ENCODE results near the gene ALAD.
"Not testable (repeated sequence)": the region's sequence is repeated elsewhere in the genome, so short reads cannot be mapped to it uniquely, and the experiment has no call there.

ALAD gene

DNA sequence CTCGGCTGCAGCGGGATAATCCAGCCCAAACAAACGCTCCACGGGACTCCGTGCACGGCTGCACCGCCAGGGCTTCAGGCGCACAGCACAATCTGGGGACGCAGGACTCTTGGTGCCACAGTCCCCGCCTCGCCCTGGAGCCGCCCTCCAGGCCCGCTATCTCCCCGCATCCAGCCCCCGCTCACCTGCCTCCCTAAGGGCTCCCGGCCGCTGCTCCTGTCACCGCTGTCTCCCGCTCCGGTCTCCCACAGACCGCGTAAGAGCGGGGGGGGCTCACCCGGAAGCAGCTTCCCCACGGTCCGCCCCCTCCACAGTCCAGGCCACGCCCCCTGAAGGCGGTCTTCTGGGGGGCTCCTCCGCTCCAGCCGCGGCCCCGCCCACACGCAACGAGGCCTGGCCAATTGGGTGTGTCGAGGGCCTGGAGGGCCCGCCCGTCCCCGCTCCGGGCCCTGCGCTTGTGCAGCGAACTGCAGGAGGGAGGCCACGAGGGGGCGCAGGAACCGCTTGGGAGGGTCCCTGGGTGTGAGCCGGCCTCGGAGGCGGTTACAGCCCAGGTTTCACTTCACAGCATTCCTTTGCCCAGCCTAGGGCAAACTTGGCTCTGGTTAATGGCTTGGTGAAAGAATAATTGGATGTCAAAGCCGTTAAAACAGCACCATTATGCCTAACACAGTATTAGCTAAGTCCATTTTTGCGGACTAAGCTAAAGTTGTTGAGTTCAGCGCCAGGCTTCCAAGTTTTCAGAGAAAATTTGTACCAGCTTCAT, at the start of gene ALAD:
ALAD (minus strand) TSS at position 258 of the 766 bp plus-strand sequence. CDS start 7,725 bp downstream, outside the sequence.
- peak; percentile 99 for DNase-seq

DNA sequence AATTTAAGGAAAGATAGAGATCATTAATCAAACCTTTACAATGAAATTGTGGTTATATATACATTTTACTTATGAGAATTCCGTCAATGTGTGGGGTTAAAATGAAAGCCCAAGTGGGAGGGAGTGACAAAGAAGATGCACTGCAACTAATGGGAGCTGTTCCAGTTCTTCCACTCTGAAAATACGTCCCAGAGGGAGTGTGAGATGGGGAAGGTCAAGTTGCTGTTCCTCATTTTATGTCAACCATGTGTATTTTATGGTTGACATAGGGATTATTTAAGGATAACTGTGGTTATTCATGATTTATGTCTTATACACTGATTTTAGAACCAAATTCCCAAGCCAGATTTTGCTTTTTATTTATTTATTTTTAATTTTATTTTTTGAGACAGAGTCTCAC, 48.3 kb upstream of the ALAD start:
- no peak for DNase-seq

DNA sequence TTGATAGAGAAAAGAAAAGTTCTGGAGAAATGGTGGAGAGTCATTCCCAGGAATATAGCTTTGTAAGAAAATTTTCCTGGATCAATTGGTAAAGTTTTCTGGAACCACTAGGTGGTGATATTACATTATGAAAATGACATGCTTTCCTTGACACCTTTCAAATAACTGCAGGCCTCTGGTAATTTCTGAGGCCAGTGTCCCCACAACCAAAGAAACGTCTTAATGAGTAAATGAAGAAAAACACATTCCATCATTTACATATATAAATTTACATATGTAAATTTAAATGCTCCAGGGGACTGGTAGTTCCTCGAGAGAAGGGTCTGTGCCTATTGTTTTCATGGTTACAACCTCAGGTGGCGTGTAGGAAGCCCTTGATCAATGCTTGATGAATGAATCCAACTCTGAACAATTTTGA, 45.2 kb upstream of the ALAD start:
- DNase-seq: peak; percentile 31

DNA sequence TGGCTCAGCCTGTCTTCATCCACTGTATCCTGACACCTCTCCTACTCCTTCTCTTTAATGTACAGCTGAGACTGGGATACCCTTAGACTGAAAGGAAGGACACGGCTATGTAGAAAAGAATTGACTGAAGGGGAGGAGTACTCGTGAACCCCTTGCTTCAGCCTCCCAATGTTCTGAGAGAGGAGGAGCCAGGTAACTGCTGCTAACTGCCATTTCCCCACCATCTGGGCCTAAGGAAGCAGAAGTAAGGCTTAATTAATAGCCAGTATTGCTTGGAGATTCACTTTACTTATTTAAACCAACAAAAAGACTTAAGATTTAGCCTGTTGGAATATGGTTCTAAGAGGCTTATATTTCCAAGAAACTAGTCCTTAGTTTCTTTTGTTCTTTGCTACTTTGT, 43.7 kb upstream of the ALAD start:
- no peak for DNase-seq

DNA sequence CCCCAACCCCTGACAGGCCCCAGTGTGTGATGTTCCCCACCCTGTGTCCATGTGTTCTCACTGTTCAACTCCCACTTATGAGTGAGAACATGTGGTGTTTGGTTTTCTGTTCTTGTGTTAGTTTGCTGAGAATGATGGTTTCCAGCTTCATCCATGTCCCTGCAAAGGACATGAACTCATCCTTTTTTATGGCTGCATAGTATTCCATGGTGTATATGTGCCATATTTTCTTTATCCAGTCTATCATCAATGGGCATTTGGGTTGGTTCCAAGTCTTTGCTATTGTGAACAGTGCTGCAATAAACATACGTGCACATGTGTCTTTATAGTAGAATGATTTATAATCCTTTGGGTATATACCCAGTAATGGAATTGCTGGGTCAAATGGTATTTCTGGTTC, 36.6 kb upstream of the ALAD start:
- DNase-seq: not testable (repeated sequence)

DNA sequence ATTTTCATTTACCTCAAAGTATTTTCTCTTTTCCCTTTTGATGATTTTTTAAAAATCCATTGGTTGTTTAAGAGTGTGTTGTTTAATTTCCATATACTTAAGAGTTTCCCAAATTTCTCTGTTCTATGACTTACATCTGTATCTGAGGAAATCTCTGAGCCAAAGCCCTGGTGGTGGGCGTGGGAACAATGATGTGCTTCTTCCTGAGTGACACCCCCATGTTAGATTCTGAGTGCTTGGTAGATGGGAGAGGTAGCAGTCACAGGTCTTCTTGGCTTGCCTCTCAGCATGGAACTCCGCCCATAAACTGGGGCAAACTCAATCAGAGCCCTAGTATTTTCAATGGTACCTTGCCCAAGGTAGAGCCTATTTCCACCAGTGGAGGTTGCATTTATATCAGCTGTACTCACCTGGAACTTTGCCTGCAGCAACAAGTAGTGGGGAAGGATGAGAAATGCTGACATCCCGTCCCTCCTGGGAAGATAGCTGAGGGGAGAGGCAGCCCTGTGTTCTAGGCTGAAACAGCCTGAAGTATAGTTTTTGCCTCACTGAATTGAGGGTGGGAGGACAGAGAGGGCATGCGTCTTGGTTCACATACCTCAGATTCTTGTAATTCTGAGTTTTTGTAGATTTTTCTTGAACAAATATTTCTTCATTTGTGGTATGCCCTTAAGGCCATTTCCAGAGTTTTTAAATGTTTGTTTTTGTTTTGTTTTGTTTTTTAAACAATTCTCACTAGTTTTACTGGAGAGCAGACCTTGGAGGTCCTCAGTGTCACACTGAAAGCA, 35.8 kb upstream of the ALAD start:
- no peak for DNase-seq

DNA sequence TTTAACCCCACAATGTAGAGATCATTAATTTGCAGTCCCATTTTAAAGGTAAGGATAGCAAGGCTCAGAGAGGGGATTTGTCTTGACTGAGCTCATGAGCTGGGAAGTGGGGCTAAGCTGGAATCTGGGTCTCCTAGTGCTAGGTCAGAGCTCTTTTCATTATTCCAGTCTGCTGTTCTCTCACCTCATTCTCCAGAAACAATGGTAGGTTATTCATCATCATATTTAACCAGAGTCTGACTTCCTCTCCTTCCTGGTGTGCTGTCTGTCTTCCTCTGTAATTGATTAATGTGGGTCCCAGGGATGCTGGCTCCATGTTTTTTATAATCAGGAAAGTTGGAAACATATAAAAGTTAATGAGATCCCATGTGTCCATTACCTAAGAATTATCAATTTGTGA, 30.1 kb upstream of the ALAD start:
- no peak for DNase-seq

DNA sequence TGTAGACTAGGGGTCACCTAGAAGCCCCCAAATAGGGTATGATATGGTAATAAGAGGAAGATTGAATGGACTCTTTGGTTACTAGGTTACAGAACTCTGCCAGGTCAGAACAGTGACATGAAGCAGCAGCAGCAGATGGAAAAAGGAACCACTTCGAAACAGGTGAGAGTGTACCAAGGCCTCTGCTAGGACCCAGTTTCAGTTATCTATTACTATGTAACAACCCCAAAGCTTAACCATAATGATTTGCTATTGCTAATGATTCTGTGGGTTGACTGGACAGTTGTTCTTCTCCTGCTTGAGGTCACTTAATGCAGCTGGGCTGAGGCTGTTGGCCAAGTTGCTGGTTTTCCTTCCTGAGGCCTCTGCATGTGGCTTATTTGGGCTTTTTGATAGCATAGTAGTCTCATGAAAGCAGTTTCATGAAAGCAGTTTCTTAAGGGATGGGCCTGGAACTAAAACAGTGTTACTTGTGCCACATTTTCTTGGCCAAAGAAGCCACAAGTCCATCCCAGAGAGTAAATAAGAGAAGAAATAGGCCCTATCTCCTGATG, 27.1 kb upstream of the ALAD start:
- no peak for DNase-seq

DNA sequence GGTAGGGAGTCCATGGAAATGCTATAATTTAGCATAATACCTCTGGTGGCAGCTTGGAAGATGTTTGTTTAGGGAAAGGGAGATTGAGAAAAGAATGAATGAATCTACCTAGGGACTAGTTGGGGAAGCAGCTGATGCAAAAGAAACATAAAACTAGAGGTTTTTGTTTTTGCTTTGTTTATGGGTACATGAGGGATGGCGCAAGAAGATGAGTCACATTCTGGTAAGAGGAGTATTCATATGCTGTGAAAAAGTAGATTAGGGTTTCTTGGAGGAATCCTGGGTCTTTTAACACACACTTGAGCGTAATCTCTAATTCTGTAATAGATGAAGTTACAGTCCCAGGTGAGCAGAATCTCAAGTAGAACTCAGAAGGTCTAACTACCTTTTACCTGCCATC, 26.5 kb upstream of the ALAD start:
- no peak for DNase-seq

DNA sequence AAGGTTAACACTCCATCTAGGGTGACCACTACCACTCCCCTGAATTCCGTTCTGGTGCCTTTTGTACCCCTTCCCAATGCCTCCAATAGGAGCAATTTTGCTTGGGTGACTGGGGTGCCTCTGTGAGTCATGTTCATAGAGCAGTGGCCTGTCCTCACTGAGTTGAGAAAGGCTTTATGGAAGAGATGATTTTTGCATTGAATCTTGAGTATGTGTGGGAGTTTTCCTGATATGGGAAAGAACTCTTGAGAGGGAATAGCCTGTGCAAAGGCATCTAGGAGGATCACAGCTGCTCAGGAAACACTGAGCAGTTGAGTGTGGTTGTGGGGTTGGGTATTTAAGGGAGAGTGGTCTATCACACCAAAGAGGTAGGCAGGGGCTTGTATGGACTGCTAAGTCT, 25.6 kb upstream of the ALAD start:
- DNase-seq: no peak

DNA sequence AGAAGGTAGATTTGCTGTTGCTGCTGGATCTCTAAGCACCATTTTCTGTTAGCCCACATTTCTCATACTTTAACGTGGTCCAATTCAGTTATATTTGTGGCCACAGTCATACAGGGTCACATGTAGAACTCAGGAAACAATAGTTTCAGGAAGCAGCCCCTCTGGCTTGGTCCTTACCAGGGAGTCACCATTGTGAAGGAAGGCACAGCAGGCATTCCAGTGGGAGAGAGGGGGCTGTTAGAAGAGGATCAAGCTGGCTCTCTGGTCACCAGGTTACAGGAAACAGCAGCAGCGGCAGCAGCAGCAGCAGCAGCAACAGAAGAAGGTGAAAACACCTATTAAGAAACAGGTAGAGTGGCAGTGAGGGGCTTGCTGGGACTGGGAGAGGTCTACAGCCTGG, 24.0 kb upstream of the ALAD start:
- DNase-seq: no peak

DNA sequence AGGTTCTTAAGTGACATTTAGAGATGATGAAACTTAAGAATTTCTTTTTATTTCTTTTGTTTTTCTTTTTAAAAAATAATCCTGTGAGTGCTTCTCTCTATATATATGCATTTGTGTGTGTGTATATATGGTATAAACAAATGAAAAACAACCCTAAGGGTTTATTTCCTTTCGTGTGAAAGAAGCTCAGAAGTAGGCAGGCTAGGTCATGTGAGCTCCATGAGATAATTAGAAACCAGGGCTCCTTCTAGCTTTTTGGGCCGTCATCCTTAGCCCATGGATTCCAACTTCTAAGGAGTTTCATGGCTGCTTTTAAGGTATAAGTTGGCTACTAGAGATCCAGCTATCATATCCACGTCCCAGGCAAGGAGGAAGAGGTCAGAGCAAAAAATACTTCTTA, 20.6 kb upstream of the ALAD start:
- DNase-seq: no peak

DNA sequence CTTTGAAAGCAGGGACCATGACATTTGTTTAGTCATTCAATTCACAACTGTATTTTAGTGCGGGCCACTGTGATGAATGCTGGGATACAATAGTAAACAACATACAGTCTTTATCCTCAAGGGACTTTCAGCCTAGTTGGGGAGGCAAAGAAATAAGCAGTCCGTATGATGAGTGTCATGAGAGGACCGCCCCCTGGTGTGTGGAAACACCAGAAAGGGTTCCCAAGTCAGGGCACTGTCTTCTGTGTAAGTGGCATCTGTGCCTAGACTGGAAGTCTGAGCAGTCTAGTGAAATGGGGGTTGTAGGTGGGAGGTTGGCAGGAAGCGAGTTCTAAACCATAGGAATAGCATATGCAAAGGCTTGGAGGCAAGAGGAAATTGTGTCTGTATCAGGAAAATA, 16.3 kb upstream of the ALAD start:
- no peak for DNase-seq

DNA sequence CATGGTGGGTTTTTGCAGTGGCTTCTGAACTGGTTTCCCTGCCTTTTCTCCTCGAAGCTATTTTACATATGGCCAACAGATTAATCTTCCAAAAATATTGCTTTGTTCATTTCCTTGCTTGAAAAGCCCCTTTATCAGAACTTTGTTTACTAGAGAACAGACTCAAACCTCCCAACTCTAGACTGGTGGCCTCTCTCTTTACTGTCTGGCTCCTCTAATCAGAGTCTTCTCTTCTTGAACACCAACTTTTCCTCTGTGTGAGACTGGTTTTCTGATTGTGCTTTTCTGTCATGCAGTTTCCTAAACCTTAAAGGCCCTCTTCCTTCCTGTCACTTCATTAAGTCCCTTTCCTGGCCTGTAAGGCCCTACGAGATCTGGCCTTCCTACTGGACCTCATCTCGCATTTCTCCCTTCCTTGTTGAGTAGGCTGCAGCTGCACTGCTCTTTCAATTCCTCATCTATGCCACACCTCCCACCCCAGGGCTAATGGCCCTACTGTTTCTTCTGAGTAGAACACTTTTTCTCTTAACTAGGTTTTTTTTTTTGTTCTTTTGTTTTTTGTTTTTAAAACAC, 15.2 kb upstream of the ALAD start:
- no peak for DNase-seq

DNA sequence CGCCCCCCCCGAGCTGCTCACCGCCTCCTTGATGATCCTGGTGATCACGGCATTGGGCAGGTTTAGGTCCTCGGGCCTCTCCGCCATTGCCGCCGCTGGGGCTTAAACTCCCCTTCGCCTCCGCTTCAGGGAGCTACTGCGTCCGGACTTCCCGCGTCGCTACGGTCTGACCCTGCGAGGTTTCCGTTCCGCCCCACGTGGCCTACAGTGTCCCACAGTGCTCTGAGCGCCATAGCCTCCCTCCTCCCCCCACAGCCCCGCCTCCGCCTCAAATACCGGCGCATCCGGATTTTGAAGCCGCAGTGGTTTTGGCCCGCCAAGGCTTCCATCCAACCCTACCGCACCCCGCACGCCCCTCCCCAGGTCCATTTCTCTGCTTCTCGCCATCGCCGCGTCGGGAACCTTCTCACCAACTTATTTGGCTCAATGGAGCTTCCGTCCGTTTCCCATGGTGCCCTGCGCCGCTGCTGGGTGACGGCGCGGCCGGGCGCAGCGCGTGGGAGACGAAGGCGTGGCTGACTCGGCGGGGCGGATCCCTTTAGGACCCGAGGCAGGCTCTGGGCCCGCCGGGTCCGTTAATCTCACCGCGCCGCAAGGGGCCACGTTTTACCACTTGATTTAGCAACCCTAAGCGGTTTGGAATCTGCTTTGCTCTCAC, 9.3 kb upstream of the ALAD start, which contains the start of the genes C9orf43 and POLE3:
C9orf43 (plus strand) TSS at position 541 of the 658 bp plus-strand sequence. CDS start 2,747 bp downstream, outside the sequence.
POLE3 (minus strand) TSS at position 469 of the 658 bp plus-strand sequence; CDS start at position 87, 382 bp downstream.
- peak; percentile 96 for DNase-seq

DNA sequence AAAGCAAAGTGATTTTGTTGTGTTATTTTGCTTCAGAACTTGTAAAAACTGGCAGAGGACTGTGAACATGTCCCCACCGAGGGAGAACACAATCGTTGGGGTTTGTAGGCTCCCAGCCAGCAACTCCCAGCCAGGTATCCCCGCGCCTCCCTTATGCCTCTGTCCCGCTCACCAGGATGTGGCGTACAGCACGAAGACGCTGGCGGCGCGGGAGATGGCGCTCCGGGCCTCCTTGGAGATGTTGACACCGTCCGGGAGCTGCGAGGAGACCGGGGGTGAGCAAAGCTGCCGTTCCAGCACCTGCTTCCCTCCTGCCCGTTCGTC, 8.8 kb upstream of the ALAD start:
- no peak for DNase-seq

DNA sequence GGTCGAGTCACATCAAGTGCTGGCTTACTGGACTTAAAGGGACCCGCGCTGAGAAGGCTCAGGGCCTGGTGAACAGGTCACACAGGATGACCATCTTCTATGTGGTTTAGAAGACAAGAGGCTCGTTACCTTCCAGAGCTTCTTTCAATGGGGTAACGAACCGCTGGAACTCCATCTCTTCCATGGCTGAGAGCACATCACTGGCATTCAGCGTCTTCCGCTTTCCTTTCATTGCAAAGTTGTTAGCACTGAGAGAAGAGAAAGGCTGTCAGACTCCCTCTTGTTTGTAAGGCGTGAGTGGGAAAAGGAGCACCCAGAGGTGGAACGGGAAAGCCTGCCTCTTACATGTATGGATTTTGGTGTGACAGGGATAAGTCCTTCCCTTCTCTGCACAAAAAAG, 8.4 kb upstream of the ALAD start:
- no peak for DNase-seq

DNA sequence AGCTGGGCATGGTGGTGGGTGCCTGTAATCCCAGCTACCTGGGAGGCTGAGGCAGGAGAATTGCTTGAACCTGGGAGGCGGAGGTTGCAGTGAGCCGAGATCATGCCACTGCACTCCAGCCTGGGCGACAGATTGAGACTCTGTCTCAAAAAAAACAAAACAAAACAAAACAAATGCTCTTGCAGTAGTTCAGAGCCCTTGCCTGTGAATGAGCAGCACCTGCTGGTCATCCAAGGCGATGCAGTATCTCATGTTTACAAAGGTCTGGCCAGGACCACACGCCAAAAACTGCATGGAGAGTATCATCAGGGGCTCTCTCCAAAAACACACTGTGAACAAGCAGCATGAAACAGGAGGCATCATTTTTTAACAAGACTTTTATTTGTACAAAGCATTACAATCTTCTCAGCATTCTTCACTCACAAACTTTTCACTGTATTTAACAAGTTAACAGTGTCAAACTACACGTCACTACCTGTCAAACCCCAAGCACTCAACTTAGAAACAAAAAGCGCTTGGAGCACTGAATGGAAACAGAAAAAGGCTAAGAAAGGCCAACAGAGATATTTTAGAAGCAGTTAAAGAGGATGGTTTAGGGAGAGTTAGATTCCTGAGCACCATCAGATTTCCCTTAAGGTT, 5.9 kb upstream of the ALAD start:
- peak; percentile 70 for DNase-seq

DNA sequence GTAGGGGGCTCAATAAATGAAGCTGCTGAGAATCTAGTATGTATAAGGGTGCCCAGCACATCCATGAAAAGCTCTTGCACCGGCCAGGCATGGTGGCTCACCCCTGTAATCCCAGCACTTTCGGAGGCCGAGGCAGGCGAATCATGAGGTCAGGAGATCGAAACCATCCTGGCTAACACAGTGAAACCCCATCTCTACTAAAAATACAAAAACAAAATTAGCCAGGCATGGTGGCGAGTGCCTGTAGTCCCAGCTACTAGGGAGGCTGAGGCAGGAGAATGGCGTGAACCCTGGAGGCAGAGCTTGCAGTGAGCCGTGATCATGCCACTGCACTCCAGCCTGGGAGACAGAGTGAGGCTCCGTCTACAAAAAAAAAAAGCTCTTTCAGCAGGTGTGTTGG, 5.3 kb upstream of the ALAD start:
- not testable (repeated sequence) for DNase-seq

DNA sequence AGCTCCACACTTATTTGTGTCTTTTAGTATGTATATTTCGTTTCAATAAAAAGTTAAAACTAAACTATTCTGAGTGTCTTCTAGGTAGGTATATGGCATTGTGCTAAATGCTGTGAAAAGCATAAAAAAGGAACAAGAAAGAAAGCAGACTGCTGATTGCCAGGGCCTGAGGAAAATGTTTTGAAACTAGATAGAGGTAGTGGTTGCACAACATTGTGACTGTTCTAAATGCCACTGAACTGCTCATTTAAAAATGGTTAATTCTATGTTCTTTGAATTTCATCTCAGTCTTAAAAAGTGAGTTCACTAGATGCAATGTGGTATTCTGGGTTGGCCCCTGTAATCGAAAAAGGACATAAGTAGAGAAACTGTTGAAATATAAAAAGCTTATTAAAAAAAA, 2.6 kb upstream of the ALAD start:
- DNase-seq: no peak

DNA sequence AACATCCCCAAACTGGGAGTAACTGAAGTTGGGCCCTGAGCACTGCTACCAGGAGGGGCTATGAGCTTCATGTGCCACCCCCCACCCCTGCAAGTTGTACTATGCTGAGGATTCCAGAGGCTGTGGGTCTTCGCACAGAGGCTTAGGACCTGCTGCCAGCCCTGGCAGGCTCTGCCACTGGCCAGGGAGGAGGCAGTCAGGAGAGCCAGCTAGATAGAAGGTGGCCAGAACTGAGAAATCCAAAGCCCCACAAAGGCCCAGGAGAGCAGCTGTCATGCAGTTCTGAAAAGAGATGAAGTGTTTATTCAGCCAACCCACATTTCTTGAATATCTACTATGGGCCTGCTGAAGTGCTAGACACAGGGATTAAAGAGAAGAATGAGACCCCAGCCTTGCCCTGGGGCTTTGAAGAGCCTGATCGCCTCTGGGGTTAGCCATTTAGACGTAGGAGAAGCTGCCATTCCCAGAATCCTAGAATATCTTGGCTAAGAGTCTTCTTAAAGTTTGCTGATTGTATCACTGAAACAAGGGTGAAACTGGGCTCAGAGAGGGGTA, 1.4 kb downstream of the ALAD start:
- no peak for DNase-seq

DNA sequence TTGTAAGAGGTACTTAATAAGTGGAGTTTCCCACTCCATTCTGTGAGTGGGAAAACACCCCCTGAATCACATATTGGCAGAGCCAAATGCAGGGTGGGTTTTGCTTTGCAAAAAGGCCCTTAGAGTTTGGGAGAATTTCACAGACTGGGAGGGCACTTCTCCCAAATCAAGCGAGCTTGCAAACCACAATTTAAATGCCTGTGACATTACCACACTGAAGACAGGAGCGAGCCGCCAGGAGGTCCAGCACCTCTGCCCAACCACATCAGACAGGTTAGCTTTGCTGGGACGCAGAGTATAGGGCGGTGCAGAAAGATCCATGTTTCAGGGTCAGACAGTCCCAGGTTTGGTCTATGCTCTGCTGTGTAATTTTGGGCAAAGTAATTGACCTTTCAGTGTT, 2.3 kb downstream of the ALAD start:
- no peak for DNase-seq

All from activated CD4-positive, alpha-beta T cell treated with anti-CD3 and anti-CD28 coated beads, Interleukin-2, amount 50 U/mL, for 16 hours (primary cell).